Measurements from ENCODE around the gene HSPA14. TPM values are rescaled to one million over a fixed set of nuclear protein-coding genes. Genes with fewer than 3 reads are reported as not detected.

HSPA14 gene
- total RNA-seq, 1 donor from 2014 or later = 10.4 TPM

GRCh38 chr10:14826076-14826829 is 11.9 kb upstream of the HSPA14 start:
- ATAC-seq = no peak
- H3K4me1 ChIP-seq = peaks cover 4% of the 10 kb centered on the region
- intact Hi-C loops (cut with DNase I) = loop anchor here (10.0 kb wide), 1 partner anchor 331 kb away; no protein-coding TSS in a partner anchor
- no peaks in the 10 kb centered on the region for H3K9me3 ChIP-seq
- no peak for DNase-seq
- no peak for TF ChIP-seq CTCF (IDR thresholded peaks at IDR 0.05)
- no peak overlapping the region for H3K27ac ChIP-seq
- H3K4me3 ChIP-seq = no peak overlapping the region
- no peaks in the 10 kb centered on the region for H3K36me3 ChIP-seq
- no peaks in the 10 kb centered on the region for H3K27me3 ChIP-seq (ENCODE audit: low read depth)

GRCh38 chr10:14833106-14833505 is 5.0 kb upstream of the HSPA14 start:
- no peak overlapping the region for H3K27ac ChIP-seq
- no peaks in the 10 kb centered on the region for H3K36me3 ChIP-seq
- no peak for DNase-seq
- intact Hi-C loops (cut with DNase I) = no loop called here
- no peak for ATAC-seq
- no peak for TF ChIP-seq CTCF (IDR thresholded peaks at IDR 0.05)
- H3K4me3 ChIP-seq = no peak overlapping the region
- no peaks in the 10 kb centered on the region for H3K27me3 ChIP-seq (ENCODE audit: low read depth)
- peaks cover 8% of the 10 kb centered on the region for H3K4me1 ChIP-seq
- H3K9me3 ChIP-seq = no peaks in the 10 kb centered on the region

GRCh38 chr10:14836208-14836607 is 1.9 kb upstream of the HSPA14 start:
- H3K9me3 ChIP-seq = no peaks in the 10 kb centered on the region
- no peak overlapping the region for H3K27ac ChIP-seq
- ATAC-seq = no peak
- intact Hi-C loops (cut with DNase I) = no loop called here
- H3K4me3 ChIP-seq = no peak overlapping the region
- DNase-seq = no peak
- H3K4me1 ChIP-seq = peaks cover 18% of the 10 kb centered on the region
- peaks cover 7% of the 10 kb centered on the region for H3K36me3 ChIP-seq
- no peaks in the 10 kb centered on the region for H3K27me3 ChIP-seq (ENCODE audit: low read depth)
- TF ChIP-seq CTCF (IDR thresholded peaks at IDR 0.05) = no peak

GRCh38 chr10:14837003-14837756 is 926 bp upstream of the HSPA14 start:
- H3K27me3 ChIP-seq (ENCODE audit: low read depth) = no peaks in the 10 kb centered on the region
- no peak for TF ChIP-seq CTCF (IDR thresholded peaks at IDR 0.05)
- intact Hi-C loops (cut with DNase I) = no loop called here
- peaks cover 18% of the 10 kb centered on the region for H3K4me1 ChIP-seq
- H3K27ac ChIP-seq = peak overlapping the region; percentile 89
- ATAC-seq (no peak), DNase-seq (no peak)
- peaks cover 17% of the 10 kb centered on the region for H3K36me3 ChIP-seq
- peak overlapping the region; percentile 73 for H3K4me3 ChIP-seq
- no peaks in the 10 kb centered on the region for H3K9me3 ChIP-seq

GRCh38 chr10:14838582-14839304 is 637 bp downstream of the HSPA14 start:
- ATAC-seq (peak; percentile 38 to 40), DNase-seq (no peak)
- Histone ChIP-seq H3K36me3 (peaks cover 32% of the 10 kb centered on the region), H3K4me3 (peak overlapping the region; percentile 73), H3K4me1 (peaks cover 18% of the 10 kb centered on the region), H3K9me3 (no peaks in the 10 kb centered on the region), H3K27me3 (ENCODE audit: low read depth) (no peaks in the 10 kb centered on the region), H3K27ac (peak overlapping the region; percentile 89)
- TF ChIP-seq CTCF (IDR thresholded peaks at IDR 0.05) = no peak
- intact Hi-C loops (cut with DNase I) = no loop called here

Measured in lower lobe of right lung (tissue), 2 donors.